H9 (cell line): ENCODE results near the gene PCCA. TPM values are rescaled to one million over a fixed set of nuclear protein-coding genes. Genes with fewer than 3 reads are reported as not detected.

ENCODE experiments used
- DNase-seq: peaks from one replicate; pipeline ENCODE4 v3.0.0-alpha.2; 2017
- H2AFZ ChIP-seq: one replicate; pipeline ENCODE4 v1.6.1; 2013; ENCODE audit warnings: mild to moderate bottlenecking, low read length, control low read depth, moderate library complexity
- H2AK5ac ChIP-seq: 2 replicates; pipeline ENCODE4 v1.6.1; 2013; ENCODE audit warnings: low read length, control low read depth, mixed read lengths; ENCODE audit not compliant: insufficient read length
- H2BK120ac ChIP-seq: one replicate; pipeline ENCODE4 v1.6.1; 2013; ENCODE audit warnings: low read depth, mild to moderate bottlenecking, low read length, control low read depth, inconsistent platforms; ENCODE audit not compliant: poor library complexity, severe bottlenecking
- H2BK12ac ChIP-seq: 2 replicates; pipeline ENCODE4 v1.6.1; 2013; ENCODE audit warnings: low read length, control low read depth, mixed read lengths, low read depth; ENCODE audit not compliant: insufficient read length
- H2BK15ac ChIP-seq: 2 replicates; pipeline ENCODE4 v1.6.1; 2013; ENCODE audit warnings: low read depth, low read length, control low read depth
- H2BK20ac ChIP-seq: one replicate; pipeline ENCODE4 v1.6.1; 2013; ENCODE audit warnings: low read depth, mild to moderate bottlenecking, low read length, control low read depth, inconsistent platforms; ENCODE audit not compliant: poor library complexity, severe bottlenecking
- H2BK5ac ChIP-seq: 2 replicates; pipeline ENCODE4 v1.6.1; 2013; ENCODE audit warnings: low read length, control low read depth, mixed read lengths; ENCODE audit not compliant: insufficient read length
- H3K14ac ChIP-seq: 2 replicates; pipeline ENCODE4 v1.6.1; 2013; ENCODE audit warnings: low read length, control low read depth; ENCODE audit not compliant: insufficient read depth
- H3K18ac ChIP-seq: 2 replicates; pipeline ENCODE4 v1.6.1; 2013; ENCODE audit warnings: low read depth, mild to moderate bottlenecking, mixed read lengths, low read length, control low read depth; ENCODE audit not compliant: insufficient read length
- H3K23ac ChIP-seq: 2 replicates; pipeline ENCODE4 v1.6.1; 2013; ENCODE audit warnings: low read length, control low read depth, mixed read lengths, low read depth; ENCODE audit not compliant: insufficient read length
- H3K23me2 ChIP-seq: 2 replicates; pipeline ENCODE4 v1.6.1; 2013; ENCODE audit warnings: low read depth, mild to moderate bottlenecking, mixed read lengths, low read length, control low read depth; ENCODE audit not compliant: insufficient read length, poor library complexity, severe bottlenecking
- H3K27ac ChIP-seq: 2 replicates; pipeline ENCODE4 v1.5.1; 2013; ENCODE audit warnings: low read length, control low read depth, mixed read lengths, low read depth; ENCODE audit not compliant: insufficient read length
- H3K27me3 ChIP-seq: 2 replicates; pipeline ENCODE4 v1.6.1; 2013; ENCODE audit warnings: low read length, control low read depth, inconsistent platforms; ENCODE audit not compliant: insufficient read depth
- H3K4ac ChIP-seq: 2 replicates; pipeline ENCODE4 v1.6.1; 2013; ENCODE audit warnings: low read depth, mild to moderate bottlenecking, control low read depth, inconsistent platforms, low read length, moderate library complexity
- H3K4me1 ChIP-seq: 2 replicates; pipeline ENCODE4 v1.6.1; 2013; ENCODE audit warnings: low read length, control low read depth, inconsistent platforms; ENCODE audit not compliant: insufficient read depth
- H3K4me2 ChIP-seq: 2 replicates; pipeline ENCODE4 v1.6.1; 2013; ENCODE audit warnings: low read length, control low read depth, mixed read lengths; ENCODE audit not compliant: insufficient read length, insufficient read depth
- H3K56ac ChIP-seq: 2 replicates; pipeline ENCODE4 v1.6.1; 2013; ENCODE audit warnings: low read depth, mild to moderate bottlenecking, mixed read lengths, low read length, control low read depth; ENCODE audit not compliant: insufficient read length
- H3K79me1 ChIP-seq: 2 replicates; pipeline ENCODE4 v1.6.1; 2013; ENCODE audit warnings: low read depth, mild to moderate bottlenecking, moderate library complexity, low read length, control low read depth, inconsistent platforms; ENCODE audit not compliant: insufficient read depth, poor library complexity, severe bottlenecking
- H3K79me2 ChIP-seq: 2 replicates; pipeline ENCODE4 v1.6.1; 2013; ENCODE audit warnings: low read length, control low read depth, inconsistent platforms; ENCODE audit not compliant: insufficient read depth
- H3K9ac ChIP-seq: 2 replicates; pipeline ENCODE4 v1.6.1; 2013; ENCODE audit warnings: low read length, control low read depth, mixed read lengths; ENCODE audit not compliant: insufficient read length; ENCODE audit errors: extremely low read depth
- H3K9me3 ChIP-seq: one replicate; pipeline ENCODE4 v1.6.1; 2013; ENCODE audit warnings: low read depth, low read length, inconsistent platforms; ENCODE audit not compliant: control insufficient read depth
- H3T11ph ChIP-seq: one replicate; pipeline ENCODE4 v1.6.1; 2013; ENCODE audit warnings: mild to moderate bottlenecking, low read length, control low read depth, inconsistent platforms
- H4K20me1 ChIP-seq: one replicate; pipeline ENCODE4 v1.6.1; 2013; ENCODE audit not compliant: control insufficient read depth, insufficient read length, insufficient read depth
- H4K5ac ChIP-seq: 2 replicates; pipeline ENCODE4 v1.6.1; 2013; ENCODE audit warnings: low read depth, mild to moderate bottlenecking, mixed read lengths, low read length, control low read depth; ENCODE audit not compliant: insufficient read length
- H4K8ac ChIP-seq: replicated peaks from 2 replicates; pipeline ENCODE4 v1.6.1; 2013; ENCODE audit warnings: low read length, control low read depth, mixed read lengths, low read depth; ENCODE audit not compliant: insufficient read length
- H4K91ac ChIP-seq: 2 replicates; pipeline ENCODE4 v1.6.1; 2013; ENCODE audit warnings: low read depth, mild to moderate bottlenecking, moderate library complexity, mixed read lengths, low read length, control low read depth; ENCODE audit not compliant: insufficient read length
- H3K27ac Mint-ChIP-seq, 3 experiments: 2 replicates in 2 of 3; 3 replicates in 1 of 3; pipeline ENCODE4 v1.8.0; 2020 to 2021; ENCODE audit warnings: mixed read lengths in 3 of 3, mild to moderate bottlenecking in 1 of 3, moderate library complexity in 1 of 3
- H3K27me3 Mint-ChIP-seq: 2 replicates; pipeline ENCODE4 v1.8.0; 2021; ENCODE audit warnings: low read depth, mild to moderate bottlenecking, moderate library complexity, mixed read lengths
- H3K36me3 Mint-ChIP-seq, 3 experiments: 2 replicates in 2 of 3; 3 replicates in 1 of 3; pipeline ENCODE4 v1.8.0; 2020 to 2021; ENCODE audit warnings: low read depth in 3 of 3, mixed read lengths in 3 of 3; ENCODE audit not compliant: insufficient read depth in 1 of 3
- H3K4me1 Mint-ChIP-seq, 2 experiments: 2 replicates each; pipeline ENCODE4 v1.8.0; 2020; ENCODE audit warnings: mixed read lengths in 2 of 2
- H3K4me3 Mint-ChIP-seq, 2 experiments: 2 replicates in 1 of 2; 3 replicates in 1 of 2; pipeline ENCODE4 v1.8.0; 2020 to 2021; ENCODE audit warnings: mild to moderate bottlenecking in 2 of 2, mixed read lengths in 2 of 2, moderate library complexity in 1 of 2
- H3K9me3 Mint-ChIP-seq, 2 experiments: 2 replicates in 1 of 2; 3 replicates in 1 of 2; pipeline ENCODE4 v1.8.0; 2020; ENCODE audit warnings: mild to moderate bottlenecking in 2 of 2, mixed read lengths in 2 of 2, moderate library complexity in 1 of 2
- CTCF ChIP-seq: fragments of 200-600 bp; sonication (generic); conservative IDR thresholded peaks from 3 replicates; pipeline ENCODE4 v1.8.0; 2021; ENCODE audit warnings: antibody characterized with exemption, mild to moderate bottlenecking
- WGBS: extraction: QIAGEN DNeasy Blood & Tissue Kit; methylation state at CpG from one replicate; pipeline ENCODE4 v1.1.7; 2013; ENCODE audit warnings: missing lambda C conversion rate, low lambda C conversion rate, mixed read lengths; ENCODE audit not compliant: insufficient read length; ENCODE audit errors: extremely low coverage; 5-methylcytosine and 5-hydroxymethylcytosine counted together
- total RNA-seq: library from RNA; stranded (reverse); gene quantifications from 2 replicates; pipeline ENCODE4 v1.2.1, GENCODE V29; 2021

Gene PCCA
- total RNA-seq, 1 experiment from 2014 or later, result 56.5 TPM

GRCh38 chr13:100540621-100541020 is 451.7 kb downstream of the PCCA start:
- no peaks in the 10 kb centered on the region for H3K79me2 ChIP-seq
- no peaks in the 10 kb centered on the region for H3K27me3 ChIP-seq
- H3K56ac ChIP-seq, result no peak overlapping the region
- no peak for TF ChIP-seq CTCF
- no peak overlapping the region for H2BK20ac ChIP-seq
- H2BK15ac ChIP-seq, result no peak overlapping the region
- H4K5ac ChIP-seq, result no peak overlapping the region
- no CpG with 5 or more reads among the region's 3 CpGs for WGBS
- H3K9me3 ChIP-seq, result no peaks in the 10 kb centered on the region
- no peaks in the 10 kb centered on the region for H4K20me1 ChIP-seq
- Mint-ChIP-seq H3K27ac (no peak overlapping the region; a peak in 1 of 7 replicates), H3K9me3 (no peaks in the 10 kb centered on the region), H3K4me1 (peaks cover 8 to 15% of the 10 kb centered on the region in 2 experiments; a peak in 3 of 4 replicates), H3K27me3 (no peaks in the 10 kb centered on the region), H3K4me3 (no peak overlapping the region), H3K36me3 (0 out of 7 replicates have a peak, but pooled peaks cover 0 to 4% (median 0%) of the 10 kb centered on the region in 3 experiments)
- H4K8ac ChIP-seq, result no peak overlapping the region
- no peak overlapping the region for H2BK120ac ChIP-seq
- no peak for DNase-seq
- no peak overlapping the region for H3K27ac ChIP-seq
- H2AFZ ChIP-seq, result no peak overlapping the region
- H3K79me1 ChIP-seq, result no peaks in the 10 kb centered on the region
- no peak overlapping the region for H3T11ph ChIP-seq
- H3K4me2 ChIP-seq, result no peak overlapping the region
- no peak overlapping the region for H3K23ac ChIP-seq
- no peaks in the 10 kb centered on the region for H3K4me1 ChIP-seq
- no peak overlapping the region for H3K14ac ChIP-seq
- H2BK5ac ChIP-seq, result no peak overlapping the region
- no peak overlapping the region for H2BK12ac ChIP-seq
- no peaks in the 10 kb centered on the region for H3K23me2 ChIP-seq
- H3K18ac ChIP-seq, result no peak overlapping the region
- H2AK5ac ChIP-seq, result no peak overlapping the region
- H4K91ac ChIP-seq, result no peak overlapping the region
- H3K4ac ChIP-seq, result no peak overlapping the region
- H3K9ac ChIP-seq, result no peak overlapping the region
